SK-N-DZ (cell line): ENCODE results near the gene CRTC3.
A peak's percentile ranks its signal among the peaks of the same experiment; 100 is the strongest.
"Not testable (repeated sequence)": the region's sequence is repeated elsewhere in the genome, so short reads cannot be mapped to it uniquely, and the experiment has no call there.

ENCODE experiments used
- DNase-seq: peaks from one replicate; pipeline ENCODE4 v3.0.0-alpha.2; 2015; ENCODE audit warnings: low spot score

The CRTC3 gene

DNA sequence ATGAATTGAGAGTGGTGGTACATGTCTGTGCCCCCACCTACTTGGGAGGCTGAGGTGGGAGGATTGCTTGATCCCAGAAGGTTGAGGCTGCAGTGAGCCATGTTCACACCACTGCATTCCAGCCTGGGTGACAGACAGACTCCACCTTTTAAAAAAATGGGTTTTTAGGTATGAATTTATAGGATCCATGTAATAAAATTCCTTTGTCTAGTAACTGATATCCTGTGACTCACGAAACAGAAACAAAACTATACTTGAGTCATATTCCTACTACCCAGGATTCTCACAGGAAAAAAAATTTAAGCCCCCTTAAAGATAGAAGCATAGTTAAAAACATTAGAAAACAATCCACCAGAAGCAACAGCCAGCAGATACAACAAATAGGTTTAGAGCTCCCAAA, 10.0 kb upstream of the CRTC3 start:
- no peak for DNase-seq

DNA sequence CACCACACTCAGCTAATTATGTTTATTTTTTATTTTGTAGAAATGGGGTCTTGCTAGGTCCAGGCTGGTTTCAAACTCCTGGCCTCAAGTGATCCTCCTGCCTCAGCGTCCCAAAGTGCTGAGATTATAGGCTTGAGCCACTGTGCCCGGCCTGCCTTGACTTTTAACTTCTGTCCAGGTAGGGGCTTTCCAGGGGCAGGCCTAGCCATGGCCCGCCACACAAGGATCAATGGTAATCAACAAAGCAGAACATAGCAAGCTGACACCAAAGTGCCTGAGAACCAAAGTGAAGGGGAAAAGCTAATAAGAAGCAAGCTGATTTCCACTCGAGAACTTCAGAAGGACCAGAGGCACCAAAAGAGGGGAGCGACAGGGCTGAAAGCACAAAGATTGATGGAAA, 9.4 kb upstream of the CRTC3 start:
- DNase-seq = no peak

DNA sequence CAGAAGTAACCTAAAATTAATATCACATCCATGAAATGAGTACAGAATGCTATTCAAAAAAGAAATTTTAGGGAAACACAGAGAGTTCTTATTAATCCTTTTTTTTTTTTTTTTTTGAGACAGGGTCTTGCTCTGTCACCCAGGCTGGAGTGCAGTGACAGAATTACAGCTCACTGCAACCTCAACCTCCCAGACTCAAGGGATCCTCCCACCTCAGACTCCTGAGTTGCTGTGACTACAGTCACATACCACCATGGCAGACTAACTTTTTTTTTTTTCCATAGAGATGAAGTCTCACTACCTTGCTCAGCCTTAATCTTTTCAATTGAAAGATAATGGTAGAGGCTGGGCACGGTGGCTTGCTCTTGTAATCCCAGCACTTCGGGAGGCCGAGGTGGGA, 6.3 kb upstream of the CRTC3 start:
- DNase-seq = no peak

DNA sequence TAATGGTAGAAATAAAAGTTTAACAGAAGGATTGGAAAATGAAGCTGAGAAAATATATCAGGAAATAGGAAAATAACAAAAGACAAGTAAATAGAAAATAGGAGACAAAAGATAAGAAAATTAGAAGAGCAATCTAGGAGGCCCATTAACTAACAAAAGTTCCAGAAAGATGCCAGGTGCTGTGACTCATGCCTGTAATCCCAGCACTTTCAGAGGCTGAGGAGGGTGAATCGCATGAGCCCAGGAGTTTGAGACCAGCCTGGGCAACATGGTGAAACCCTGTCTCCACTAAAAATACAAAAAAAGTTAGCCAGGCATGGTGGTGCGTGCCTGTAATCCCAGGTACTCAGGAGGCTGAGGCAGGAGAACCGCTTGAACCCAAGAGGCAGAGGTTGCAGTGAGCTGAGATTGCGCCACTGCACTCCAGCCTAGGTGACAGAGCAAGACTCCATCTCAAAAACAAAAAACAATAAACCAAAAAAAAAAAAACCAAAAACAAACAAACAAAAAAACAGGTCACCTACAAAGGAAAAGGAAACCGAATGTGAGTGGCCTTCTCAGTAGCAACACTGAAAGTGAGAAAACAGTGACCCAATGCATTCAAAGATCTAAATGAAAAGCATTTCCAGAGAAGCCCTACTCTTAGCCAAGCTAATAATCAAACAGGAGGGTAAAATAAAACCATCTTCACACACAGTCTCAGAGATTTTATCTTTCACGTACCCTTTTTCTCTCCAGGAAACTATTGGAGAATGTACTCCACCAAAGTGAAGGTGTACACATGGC, 5.5 kb upstream of the CRTC3 start:
- DNase-seq = not testable (repeated sequence)

DNA sequence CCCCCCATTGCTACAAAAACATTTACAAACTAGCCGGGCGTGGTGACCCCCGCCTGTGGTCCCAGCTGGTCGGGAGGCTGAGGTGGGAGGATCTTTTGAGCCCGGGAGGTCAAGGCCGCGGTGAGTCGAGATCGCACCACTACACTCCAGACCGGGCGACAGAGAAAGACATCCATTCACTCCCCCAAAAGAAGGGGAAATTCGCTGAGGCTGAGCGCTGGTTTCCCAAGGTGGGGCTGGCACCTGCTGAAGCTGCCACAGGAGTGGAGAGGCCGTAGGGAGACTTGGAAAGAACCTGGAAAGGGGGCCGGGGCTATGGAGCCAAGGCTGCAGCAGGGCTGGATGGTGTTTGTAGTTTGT, 732 bp upstream of the CRTC3 start:
- no peak for DNase-seq

DNA sequence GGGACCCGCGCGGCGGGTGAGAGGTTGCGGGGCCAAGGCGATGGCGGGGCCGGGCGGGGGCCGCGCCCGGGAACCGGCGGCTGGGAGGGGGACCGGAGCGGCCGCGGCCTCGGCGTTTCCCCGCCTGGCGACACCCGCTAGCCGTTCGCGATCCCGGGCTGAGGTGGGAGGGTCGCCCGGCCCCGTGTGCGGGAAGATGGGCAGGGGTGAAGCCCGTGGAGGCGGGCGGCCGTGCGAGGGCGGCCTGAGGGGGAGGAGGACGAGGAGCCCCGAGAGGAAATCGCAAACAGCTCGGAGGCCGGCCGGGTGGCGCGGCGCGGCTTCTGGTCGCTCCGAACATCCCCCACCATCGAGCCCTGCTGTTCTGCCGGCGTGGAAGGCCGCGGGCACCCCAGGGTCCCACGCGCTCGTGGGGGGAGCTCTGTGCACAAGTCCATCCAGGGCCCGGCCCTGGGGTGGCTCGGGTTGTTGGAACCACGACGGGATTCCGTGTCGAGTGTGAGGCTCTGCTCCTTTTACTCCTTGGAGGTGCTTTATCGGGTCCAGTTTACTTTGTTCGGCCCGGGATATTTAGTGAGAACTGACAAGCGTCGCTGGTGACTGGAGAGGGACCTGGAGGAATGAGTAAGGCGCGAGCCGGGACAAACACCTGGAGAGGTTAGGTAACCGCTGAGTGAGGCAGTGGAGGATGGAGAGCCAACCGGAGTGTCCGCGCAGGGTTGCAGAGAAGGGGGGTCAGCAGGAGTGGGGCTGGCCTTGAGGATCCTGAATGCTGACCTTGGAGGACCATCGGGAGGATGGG, 728 bp downstream of the CRTC3 start:
- DNase-seq = peak; percentile 32

DNA sequence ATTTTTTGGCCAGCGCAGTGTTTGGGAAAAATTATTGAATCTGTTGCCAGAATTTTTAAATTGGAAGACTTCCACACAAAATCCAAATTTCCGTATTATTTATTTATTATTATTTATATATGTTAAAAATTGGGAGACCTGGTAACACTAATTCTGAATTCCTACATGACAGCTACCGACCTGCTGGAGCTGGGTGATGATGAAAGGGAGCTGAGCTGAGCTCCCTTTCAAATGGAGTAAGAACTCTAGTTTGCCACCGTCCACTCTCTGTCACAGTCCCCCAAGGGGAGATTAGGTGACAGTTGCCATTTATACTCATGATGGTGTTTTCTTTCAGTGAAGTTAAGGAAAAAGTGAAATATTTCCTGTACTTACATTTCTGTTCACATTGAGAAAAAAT, 1.4 kb downstream of the CRTC3 start:
- DNase-seq = no peak

DNA sequence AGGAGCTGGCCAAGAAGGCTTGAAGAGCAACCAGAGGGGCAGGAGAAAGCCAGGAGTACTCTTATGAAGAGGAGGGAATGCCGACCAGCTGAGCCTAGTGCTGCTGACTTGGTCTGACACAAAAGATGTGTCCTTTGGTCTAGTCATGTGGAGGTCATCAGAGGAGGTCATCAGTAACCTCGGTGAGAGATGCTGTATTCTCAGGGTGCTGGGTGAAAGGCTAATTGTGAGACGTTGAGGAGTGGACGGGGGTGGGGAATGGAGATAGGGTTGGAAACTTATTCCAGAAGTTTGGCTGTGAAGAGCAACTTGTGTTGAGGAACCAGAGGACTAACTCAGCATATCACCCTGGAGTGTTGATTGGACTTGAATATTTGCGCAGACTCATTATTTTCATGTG, 5.5 kb downstream of the CRTC3 start:
- no peak for DNase-seq

DNA sequence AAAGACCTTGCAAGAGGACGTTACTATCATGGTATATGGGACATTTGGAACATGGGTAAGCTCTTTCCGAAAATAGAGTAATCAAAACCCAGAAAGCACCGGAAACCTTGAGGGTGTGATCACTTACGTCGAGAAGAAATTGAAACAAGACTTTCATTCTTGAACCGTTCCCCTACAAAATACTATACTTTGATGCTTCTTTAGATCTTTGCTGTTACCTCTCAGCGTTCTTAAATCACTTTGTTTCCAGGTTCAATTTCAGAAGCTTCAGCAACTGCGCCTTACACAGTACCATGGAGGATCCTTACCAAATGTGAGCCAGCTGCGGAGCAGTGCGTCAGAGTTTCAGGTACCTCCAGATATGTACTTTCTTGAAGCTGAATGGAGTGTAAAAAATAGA, 10.1 kb downstream of the CRTC3 start:
- DNase-seq = no peak

DNA sequence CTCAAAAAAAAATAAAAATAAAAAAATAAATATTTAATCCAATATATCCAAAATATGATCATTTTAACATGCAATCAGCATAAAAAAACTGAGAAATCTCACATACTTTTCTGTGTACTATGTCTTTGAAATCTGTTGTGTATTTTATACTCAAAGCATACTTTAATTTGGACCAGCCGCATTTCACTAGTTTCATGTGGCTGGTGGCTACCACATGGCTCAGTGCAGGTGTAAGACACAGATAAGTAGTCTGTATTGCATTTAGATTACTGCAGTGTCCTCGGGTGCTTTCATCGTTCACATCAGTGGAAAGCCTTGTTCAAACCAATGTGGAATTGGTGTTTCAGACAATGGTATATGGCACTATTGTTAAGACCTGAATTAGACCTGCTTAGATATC, 11.0 kb downstream of the CRTC3 start:
- no peak for DNase-seq

DNA sequence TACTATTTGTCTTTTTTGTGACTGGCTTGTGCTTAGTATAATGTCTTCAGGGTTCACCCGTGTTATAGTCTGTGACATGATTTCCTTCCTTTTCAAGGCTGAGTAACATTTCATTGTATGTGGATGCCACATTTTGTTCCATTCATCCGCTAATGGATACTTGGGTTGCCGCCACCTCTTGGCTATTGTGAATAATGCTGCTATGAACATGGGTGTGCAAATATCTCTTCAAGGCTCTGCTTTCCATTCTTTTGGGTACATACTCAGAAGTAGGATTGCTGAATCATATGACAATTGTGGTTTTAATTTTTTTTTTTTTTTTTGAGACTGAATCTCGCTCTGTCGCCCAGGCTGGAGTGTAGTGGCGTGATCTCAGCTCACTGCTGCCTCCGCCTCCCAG, 15.4 kb downstream of the CRTC3 start:
- no peak for DNase-seq

DNA sequence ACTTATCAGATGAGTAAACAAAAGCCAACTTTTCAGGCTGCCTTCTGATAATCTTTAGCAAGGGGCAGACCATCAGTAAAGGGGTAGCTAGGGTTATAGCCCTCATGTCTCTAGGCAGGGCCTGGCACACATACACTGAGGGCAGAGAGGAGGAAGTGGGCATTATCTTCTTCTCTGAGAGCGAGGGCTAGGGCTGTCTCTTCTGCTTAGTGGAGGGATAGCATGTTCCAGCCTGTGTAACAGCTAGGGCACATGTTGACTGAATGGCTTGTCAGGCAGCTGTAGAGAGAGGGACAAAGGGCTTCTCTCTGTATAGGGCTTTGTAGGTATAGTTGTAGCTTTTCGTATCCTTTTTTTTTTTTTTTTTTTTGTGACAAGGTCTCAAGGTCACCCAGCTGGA, 17.8 kb downstream of the CRTC3 start:
- no peak for DNase-seq

DNA sequence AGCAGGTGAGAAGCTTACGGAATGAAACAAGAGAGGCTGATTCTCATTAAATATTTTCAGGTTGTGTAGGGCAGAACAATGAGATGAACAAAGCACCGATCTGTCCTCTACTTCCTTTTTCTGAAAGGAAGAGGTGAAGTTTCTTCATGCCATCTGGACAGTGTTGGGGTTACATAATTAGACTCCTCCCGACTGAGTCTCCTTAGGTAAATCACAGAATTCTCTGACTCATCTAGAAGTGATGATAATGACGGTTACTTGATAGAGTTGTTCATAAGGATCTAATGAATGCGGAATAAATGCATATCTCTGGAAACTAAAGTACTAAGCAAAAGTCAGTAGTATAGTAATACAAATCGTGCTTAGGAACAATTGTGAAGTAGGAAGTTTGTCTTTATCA, 21.2 kb downstream of the CRTC3 start:
- no peak for DNase-seq

DNA sequence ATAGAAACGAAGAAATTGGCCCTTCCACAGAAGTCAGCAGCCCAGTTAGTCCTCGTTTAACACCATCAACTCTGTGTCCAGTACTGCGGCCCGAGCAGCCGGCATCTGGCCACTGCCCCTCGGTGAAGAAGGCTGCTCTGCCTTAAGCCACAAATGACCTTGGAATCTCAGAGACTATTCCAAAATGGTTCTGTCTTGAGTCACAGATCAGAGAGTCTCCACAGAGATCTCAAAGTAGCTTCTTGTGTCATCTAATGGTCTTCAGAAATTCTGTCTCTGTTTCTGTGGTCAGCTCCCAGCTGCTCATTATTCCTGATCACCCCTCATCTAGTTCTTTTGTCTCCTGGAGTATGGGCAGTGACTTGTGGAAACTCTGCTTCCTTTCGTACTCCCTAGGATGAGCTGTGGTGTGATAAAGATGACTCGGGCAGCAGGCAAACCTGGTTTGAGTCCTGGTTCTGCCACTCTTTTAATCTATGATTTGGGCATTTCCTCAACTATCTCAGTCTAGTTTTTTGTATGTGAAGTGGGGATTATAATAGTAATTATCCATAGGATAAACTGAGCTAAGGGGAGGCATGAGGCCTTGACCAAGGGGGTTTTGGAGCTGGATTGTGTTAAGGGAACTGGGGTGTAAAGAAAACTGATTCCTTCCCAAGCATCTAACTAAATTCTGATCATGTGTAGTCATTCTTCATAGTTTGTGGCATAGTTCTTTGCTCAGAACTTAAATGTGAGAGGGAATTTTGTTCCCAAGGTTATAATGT, 22.6 kb downstream of the CRTC3 start:
- DNase-seq = no peak

DNA sequence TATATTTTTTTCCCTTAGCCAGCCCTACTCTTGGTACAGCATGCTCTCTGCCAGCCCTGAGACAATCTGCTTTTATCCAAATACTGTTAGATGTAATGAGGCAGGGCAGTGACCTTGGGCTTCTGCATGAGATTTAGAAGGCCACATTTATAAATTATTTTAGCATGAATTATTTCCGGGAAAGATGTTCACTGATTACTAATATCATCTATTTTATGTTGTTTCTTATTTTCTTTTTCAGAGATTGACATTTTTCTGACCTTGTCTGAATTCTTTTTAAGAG, 23.1 kb downstream of the CRTC3 start:
- DNase-seq = no peak

DNA sequence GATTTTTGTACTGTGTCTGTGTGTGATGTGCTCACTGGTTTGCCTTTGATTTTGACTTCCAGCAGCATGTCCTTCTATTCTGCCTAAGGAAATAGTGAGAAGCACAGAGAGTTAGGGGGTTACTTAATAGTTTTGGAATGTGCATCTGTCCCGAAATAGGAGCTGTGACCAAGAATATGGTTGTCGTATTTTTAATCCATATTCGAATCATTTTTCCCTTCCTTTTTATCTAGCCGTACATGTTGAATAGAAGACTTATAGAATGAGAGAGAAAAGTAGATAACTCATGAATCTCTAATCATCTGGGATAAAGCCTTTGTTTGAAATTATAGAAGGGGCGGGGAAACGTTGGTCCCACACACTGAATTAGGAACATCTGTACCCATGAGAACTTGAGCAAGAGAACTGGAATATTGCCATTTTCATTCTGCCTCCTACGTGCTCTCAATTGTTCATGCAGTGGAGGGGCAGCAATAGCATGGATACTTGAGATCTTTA, 23.6 kb downstream of the CRTC3 start:
- no peak for DNase-seq

DNA sequence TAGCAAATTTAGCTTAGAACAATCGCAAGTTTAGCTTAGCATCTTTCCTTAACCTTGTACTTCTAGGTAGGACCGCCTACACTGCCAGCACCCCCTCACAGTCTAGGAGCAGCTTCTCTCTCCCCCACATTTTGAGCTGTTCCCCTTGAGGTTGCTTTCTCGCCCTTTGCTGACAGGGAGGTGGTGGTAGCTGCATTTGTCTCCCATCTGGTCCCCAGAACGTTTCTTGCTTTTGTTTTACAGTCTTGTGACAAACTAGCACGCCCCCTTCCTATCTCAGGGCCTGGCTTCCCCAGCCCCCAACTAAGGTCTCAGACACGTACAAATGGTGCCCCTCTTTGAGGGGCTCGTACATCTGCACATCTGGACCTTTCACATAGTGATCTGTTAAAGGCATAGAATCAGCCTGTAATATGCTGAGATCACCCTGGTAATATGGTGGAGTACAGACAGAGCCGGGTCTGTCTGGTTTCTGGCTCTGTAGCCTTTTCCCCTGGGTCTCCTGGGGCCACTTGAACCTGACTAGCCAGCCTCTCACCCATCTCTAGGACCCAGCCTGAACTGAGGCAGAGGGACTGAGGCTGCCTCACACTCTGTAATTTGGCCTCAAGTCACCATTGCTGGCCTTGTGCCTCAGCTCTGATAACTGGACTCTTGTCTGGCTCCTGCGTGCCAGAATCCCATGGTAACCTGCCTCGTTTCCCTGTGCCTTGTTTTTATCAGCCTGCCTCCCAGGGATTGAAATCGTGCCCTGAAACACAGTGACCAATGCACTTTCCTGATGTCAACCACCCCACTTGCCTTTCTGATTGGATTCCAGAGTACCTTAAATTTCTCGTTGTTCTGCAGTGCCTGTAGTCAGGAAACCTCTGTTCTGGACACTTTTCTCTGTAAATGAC, 27.7 kb downstream of the CRTC3 start:
- DNase-seq = peak; percentile 20

DNA sequence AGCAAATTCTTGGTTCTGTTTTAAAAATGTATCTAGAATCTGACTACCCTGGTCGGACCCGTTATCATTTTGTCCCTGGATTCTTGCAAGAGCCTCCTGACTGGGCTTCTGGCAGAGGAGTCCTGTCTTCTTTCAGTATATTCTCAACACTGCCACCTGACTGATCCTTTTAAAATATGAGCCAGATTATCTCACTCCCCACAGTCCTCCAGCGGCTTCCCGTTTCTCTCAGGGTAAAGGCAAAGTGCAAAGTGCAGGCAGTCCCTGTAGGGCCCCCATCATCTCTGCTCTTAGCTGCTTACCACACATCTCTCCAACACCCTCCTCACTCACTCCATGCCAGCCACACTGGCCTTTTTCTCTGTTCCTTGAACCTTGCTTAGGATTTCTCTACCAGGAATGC, 28.4 kb downstream of the CRTC3 start:
- peak; percentile 26 for DNase-seq

DNA sequence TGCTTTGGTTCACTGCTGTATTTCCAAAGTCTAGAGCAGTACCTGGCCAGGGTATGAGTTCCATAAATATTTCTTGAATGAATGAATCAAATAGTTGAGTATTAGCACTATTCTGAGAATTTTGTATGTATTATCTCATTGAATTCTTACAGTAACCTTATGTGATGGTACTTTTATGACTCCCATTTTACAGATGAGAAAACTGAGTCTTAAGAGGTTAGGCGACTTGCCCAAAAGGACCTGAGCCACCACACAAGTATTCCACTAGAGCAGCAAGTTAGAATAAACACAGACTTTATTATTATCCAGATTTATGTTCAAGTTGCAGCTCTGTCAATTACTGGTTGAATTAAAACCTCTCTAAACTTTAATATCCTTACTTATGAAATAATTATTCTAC, 29.4 kb downstream of the CRTC3 start:
- DNase-seq = no peak

DNA sequence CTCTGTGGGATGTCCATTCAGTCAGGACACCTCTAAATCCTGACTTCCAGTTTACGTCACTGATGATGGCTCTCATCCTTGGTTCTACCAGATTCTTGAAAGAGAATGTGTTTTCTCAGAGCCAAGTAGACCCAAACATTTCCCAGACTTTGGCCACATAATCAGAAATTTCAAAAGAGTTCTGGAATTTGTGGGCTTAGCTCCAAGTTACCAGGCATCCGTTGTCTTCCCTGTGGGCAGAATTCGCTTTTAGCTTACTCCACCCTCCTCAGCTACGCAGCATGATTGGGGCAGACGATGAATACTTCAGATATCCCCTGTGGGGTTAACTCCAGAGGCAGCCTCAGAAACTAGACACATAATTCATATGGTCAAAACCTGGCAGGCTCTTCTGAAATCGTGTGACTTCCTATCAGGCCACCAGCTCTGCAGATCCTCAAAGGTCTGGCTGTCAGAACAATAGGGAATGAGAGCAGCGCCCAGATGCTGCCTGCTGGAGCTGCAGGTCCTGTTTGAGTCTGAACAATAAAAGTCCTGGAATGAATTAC, 30.6 kb downstream of the CRTC3 start:
- DNase-seq = peak; percentile 36
